Measurements from ENCODE around the gene TMED6.

DNA sequence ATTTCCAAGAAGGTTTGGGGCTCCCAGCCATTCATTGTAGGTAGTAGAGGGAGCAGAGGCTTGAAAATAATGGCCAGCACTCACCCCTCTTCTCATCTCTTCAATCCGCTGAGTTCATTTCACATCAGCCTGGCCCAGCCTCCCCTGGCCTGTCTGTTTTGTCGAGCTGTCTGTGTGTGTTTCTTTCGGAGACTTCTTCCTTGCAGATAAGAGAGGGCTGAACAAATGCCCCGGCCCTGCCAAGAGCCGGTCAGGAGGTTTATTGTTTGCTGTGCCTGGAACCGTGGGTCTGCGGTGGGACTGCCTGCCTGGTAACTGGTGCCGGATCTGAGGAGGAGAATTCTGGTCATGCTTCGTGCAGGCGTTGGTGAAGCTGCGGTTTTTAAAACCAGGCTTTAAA, 37.1 kb downstream of the TMED6 start:
- TF ChIP-seq, protein P1, sequence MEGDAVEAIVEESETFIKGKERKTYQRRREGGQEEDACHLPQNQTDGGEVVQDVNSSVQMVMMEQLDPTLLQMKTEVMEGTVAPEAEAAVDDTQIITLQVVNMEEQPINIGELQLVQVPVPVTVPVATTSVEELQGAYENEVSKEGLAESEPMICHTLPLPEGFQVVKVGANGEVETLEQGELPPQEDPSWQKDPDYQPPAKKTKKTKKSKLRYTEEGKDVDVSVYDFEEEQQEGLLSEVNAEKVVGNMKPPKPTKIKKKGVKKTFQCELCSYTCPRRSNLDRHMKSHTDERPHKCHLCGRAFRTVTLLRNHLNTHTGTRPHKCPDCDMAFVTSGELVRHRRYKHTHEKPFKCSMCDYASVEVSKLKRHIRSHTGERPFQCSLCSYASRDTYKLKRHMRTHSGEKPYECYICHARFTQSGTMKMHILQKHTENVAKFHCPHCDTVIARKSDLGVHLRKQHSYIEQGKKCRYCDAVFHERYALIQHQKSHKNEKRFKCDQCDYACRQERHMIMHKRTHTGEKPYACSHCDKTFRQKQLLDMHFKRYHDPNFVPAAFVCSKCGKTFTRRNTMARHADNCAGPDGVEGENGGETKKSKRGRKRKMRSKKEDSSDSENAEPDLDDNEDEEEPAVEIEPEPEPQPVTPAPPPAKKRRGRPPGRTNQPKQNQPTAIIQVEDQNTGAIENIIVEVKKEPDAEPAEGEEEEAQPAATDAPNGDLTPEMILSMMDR (IDR thresholded peaks at IDR 0.05), result no peak
- no peak for TF ChIP-seq EZH2 (IDR thresholded peaks at IDR 0.05)
